H9 (cell line): ENCODE data around the gene ASPSCR1. TPM values are rescaled to one million over a fixed set of nuclear protein-coding genes. Genes with fewer than 3 reads are reported as not detected.
A peak's percentile ranks its signal among the peaks of the same experiment; 100 is the strongest.

Experiments
- DNase-seq: peaks from one replicate; pipeline ENCODE4 v3.0.0-alpha.2; 2017
- H2AFZ ChIP-seq: one replicate; pipeline ENCODE4 v1.6.1; 2013; ENCODE audit warnings: mild to moderate bottlenecking, low read length, control low read depth, moderate library complexity
- H2AK5ac ChIP-seq: 2 replicates; pipeline ENCODE4 v1.6.1; 2013; ENCODE audit warnings: low read length, control low read depth, mixed read lengths; ENCODE audit not compliant: insufficient read length
- H2BK120ac ChIP-seq: one replicate; pipeline ENCODE4 v1.6.1; 2013; ENCODE audit warnings: low read depth, mild to moderate bottlenecking, low read length, control low read depth, inconsistent platforms; ENCODE audit not compliant: poor library complexity, severe bottlenecking
- H2BK12ac ChIP-seq: 2 replicates; pipeline ENCODE4 v1.6.1; 2013; ENCODE audit warnings: low read length, control low read depth, mixed read lengths, low read depth; ENCODE audit not compliant: insufficient read length
- H2BK15ac ChIP-seq: 2 replicates; pipeline ENCODE4 v1.6.1; 2013; ENCODE audit warnings: low read depth, low read length, control low read depth
- H2BK20ac ChIP-seq: one replicate; pipeline ENCODE4 v1.6.1; 2013; ENCODE audit warnings: low read depth, mild to moderate bottlenecking, low read length, control low read depth, inconsistent platforms; ENCODE audit not compliant: poor library complexity, severe bottlenecking
- H2BK5ac ChIP-seq: 2 replicates; pipeline ENCODE4 v1.6.1; 2013; ENCODE audit warnings: low read length, control low read depth, mixed read lengths; ENCODE audit not compliant: insufficient read length
- H3K14ac ChIP-seq: 2 replicates; pipeline ENCODE4 v1.6.1; 2013; ENCODE audit warnings: low read length, control low read depth; ENCODE audit not compliant: insufficient read depth
- H3K18ac ChIP-seq: 2 replicates; pipeline ENCODE4 v1.6.1; 2013; ENCODE audit warnings: low read depth, mild to moderate bottlenecking, mixed read lengths, low read length, control low read depth; ENCODE audit not compliant: insufficient read length
- H3K23ac ChIP-seq: 2 replicates; pipeline ENCODE4 v1.6.1; 2013; ENCODE audit warnings: low read length, control low read depth, mixed read lengths, low read depth; ENCODE audit not compliant: insufficient read length
- H3K23me2 ChIP-seq: 2 replicates; pipeline ENCODE4 v1.6.1; 2013; ENCODE audit warnings: low read depth, mild to moderate bottlenecking, mixed read lengths, low read length, control low read depth; ENCODE audit not compliant: insufficient read length, poor library complexity, severe bottlenecking
- H3K27ac ChIP-seq: 2 replicates; pipeline ENCODE4 v1.5.1; 2013; ENCODE audit warnings: low read length, control low read depth, mixed read lengths, low read depth; ENCODE audit not compliant: insufficient read length
- H3K27me3 ChIP-seq: 2 replicates; pipeline ENCODE4 v1.6.1; 2013; ENCODE audit warnings: low read length, control low read depth, inconsistent platforms; ENCODE audit not compliant: insufficient read depth
- H3K4ac ChIP-seq: 2 replicates; pipeline ENCODE4 v1.6.1; 2013; ENCODE audit warnings: low read depth, mild to moderate bottlenecking, control low read depth, inconsistent platforms, low read length, moderate library complexity
- H3K4me1 ChIP-seq: 2 replicates; pipeline ENCODE4 v1.6.1; 2013; ENCODE audit warnings: low read length, control low read depth, inconsistent platforms; ENCODE audit not compliant: insufficient read depth
- H3K4me2 ChIP-seq: 2 replicates; pipeline ENCODE4 v1.6.1; 2013; ENCODE audit warnings: low read length, control low read depth, mixed read lengths; ENCODE audit not compliant: insufficient read length, insufficient read depth
- H3K56ac ChIP-seq: 2 replicates; pipeline ENCODE4 v1.6.1; 2013; ENCODE audit warnings: low read depth, mild to moderate bottlenecking, mixed read lengths, low read length, control low read depth; ENCODE audit not compliant: insufficient read length
- H3K79me1 ChIP-seq: 2 replicates; pipeline ENCODE4 v1.6.1; 2013; ENCODE audit warnings: low read depth, mild to moderate bottlenecking, moderate library complexity, low read length, control low read depth, inconsistent platforms; ENCODE audit not compliant: insufficient read depth, poor library complexity, severe bottlenecking
- H3K79me2 ChIP-seq: 2 replicates; pipeline ENCODE4 v1.6.1; 2013; ENCODE audit warnings: low read length, control low read depth, inconsistent platforms; ENCODE audit not compliant: insufficient read depth
- H3K9ac ChIP-seq: 2 replicates; pipeline ENCODE4 v1.6.1; 2013; ENCODE audit warnings: low read length, control low read depth, mixed read lengths; ENCODE audit not compliant: insufficient read length; ENCODE audit errors: extremely low read depth
- H3K9me3 ChIP-seq: one replicate; pipeline ENCODE4 v1.6.1; 2013; ENCODE audit warnings: low read depth, low read length, inconsistent platforms; ENCODE audit not compliant: control insufficient read depth
- H3T11ph ChIP-seq: one replicate; pipeline ENCODE4 v1.6.1; 2013; ENCODE audit warnings: mild to moderate bottlenecking, low read length, control low read depth, inconsistent platforms
- H4K20me1 ChIP-seq: one replicate; pipeline ENCODE4 v1.6.1; 2013; ENCODE audit not compliant: control insufficient read depth, insufficient read length, insufficient read depth
- H4K5ac ChIP-seq: 2 replicates; pipeline ENCODE4 v1.6.1; 2013; ENCODE audit warnings: low read depth, mild to moderate bottlenecking, mixed read lengths, low read length, control low read depth; ENCODE audit not compliant: insufficient read length
- H4K8ac ChIP-seq: replicated peaks from 2 replicates; pipeline ENCODE4 v1.6.1; 2013; ENCODE audit warnings: low read length, control low read depth, mixed read lengths, low read depth; ENCODE audit not compliant: insufficient read length
- H4K91ac ChIP-seq: 2 replicates; pipeline ENCODE4 v1.6.1; 2013; ENCODE audit warnings: low read depth, mild to moderate bottlenecking, moderate library complexity, mixed read lengths, low read length, control low read depth; ENCODE audit not compliant: insufficient read length
- H3K27ac Mint-ChIP-seq, 3 experiments: 2 replicates in 2 of 3; 3 replicates in 1 of 3; pipeline ENCODE4 v1.8.0; 2020 to 2021; ENCODE audit warnings: mixed read lengths in 3 of 3, mild to moderate bottlenecking in 1 of 3, moderate library complexity in 1 of 3
- H3K27me3 Mint-ChIP-seq: 2 replicates; pipeline ENCODE4 v1.8.0; 2021; ENCODE audit warnings: low read depth, mild to moderate bottlenecking, moderate library complexity, mixed read lengths
- H3K36me3 Mint-ChIP-seq, 3 experiments: 2 replicates in 2 of 3; 3 replicates in 1 of 3; pipeline ENCODE4 v1.8.0; 2020 to 2021; ENCODE audit warnings: low read depth in 3 of 3, mixed read lengths in 3 of 3; ENCODE audit not compliant: insufficient read depth in 1 of 3
- H3K4me1 Mint-ChIP-seq, 2 experiments: 2 replicates each; pipeline ENCODE4 v1.8.0; 2020; ENCODE audit warnings: mixed read lengths in 2 of 2
- H3K4me3 Mint-ChIP-seq, 2 experiments: 2 replicates in 1 of 2; 3 replicates in 1 of 2; pipeline ENCODE4 v1.8.0; 2020 to 2021; ENCODE audit warnings: mild to moderate bottlenecking in 2 of 2, mixed read lengths in 2 of 2, moderate library complexity in 1 of 2
- H3K9me3 Mint-ChIP-seq, 2 experiments: 2 replicates in 1 of 2; 3 replicates in 1 of 2; pipeline ENCODE4 v1.8.0; 2020; ENCODE audit warnings: mild to moderate bottlenecking in 2 of 2, mixed read lengths in 2 of 2, moderate library complexity in 1 of 2
- CTCF ChIP-seq: fragments of 200-600 bp; sonication (generic); conservative IDR thresholded peaks from 3 replicates; pipeline ENCODE4 v1.8.0; 2021; ENCODE audit warnings: antibody characterized with exemption, mild to moderate bottlenecking
- WGBS: extraction: QIAGEN DNeasy Blood & Tissue Kit; methylation state at CpG from one replicate; pipeline ENCODE4 v1.1.7; 2013; ENCODE audit warnings: missing lambda C conversion rate, low lambda C conversion rate, mixed read lengths; ENCODE audit not compliant: insufficient read length; ENCODE audit errors: extremely low coverage; 5-methylcytosine and 5-hydroxymethylcytosine counted together
- total RNA-seq: library from RNA; stranded (reverse); gene quantifications from 2 replicates; pipeline ENCODE4 v1.2.1, GENCODE V29; 2021

Gene ASPSCR1
- total RNA-seq, 1 experiment from 2014 or later = 50.9 TPM

GRCh38 chr17:82031303-82031884, 54.0 kb downstream of the ASPSCR1 start, which contains the start of gene RAC3:
Gene RAC3 (plus strand): TSS chr17:82031678. CDS start chr17:82031762, 84 bp downstream.
- no peak within 1 kb of the TSS for H2AFZ ChIP-seq
- no peak within 1 kb of the TSS for H4K8ac ChIP-seq
- WGBS = no CpG with 5 or more reads among the region's 96 CpGs

More at GRCh38 chr17:82031303-82031884, 54.0 kb downstream of the ASPSCR1 start, which contains the start of gene RAC3:
- Histone ChIP-seq H2BK5ac (no peak within 1 kb of the TSS), H2BK20ac (no peak within 1 kb of the TSS), H4K5ac (no peak within 1 kb of the TSS), H3K4me1 (no peaks in the 10 kb centered on the region), H4K91ac (no peak within 1 kb of the TSS), H3K79me2 (no peaks in the 10 kb centered on the region), H3K14ac (peak within 1 kb of the TSS; percentile 66; the same call in 1 of the 2 replicates), H3K23me2 (peaks cover 8% of the 10 kb centered on the region), H3K23ac (no peak within 1 kb of the TSS), H2AK5ac (no peak within 1 kb of the TSS), H2BK12ac (no peak within 1 kb of the TSS), H3T11ph (no peak within 1 kb of the TSS), H3K56ac (no peak within 1 kb of the TSS), H4K20me1 (no peaks in the 10 kb centered on the region), H3K27me3 (no peaks in the 10 kb centered on the region; the same call in 1 of the 2 replicates), H3K9me3 (no peaks in the 10 kb centered on the region), H3K79me1 (no peaks in the 10 kb centered on the region), H3K9ac (peak within 1 kb of the TSS; percentile 55), H3K4me2 (peak within 1 kb of the TSS; percentile 65), H3K18ac (peak within 1 kb of the TSS; percentile 7), H2BK15ac (no peak within 1 kb of the TSS), H3K4ac (no peak within 1 kb of the TSS), H3K27ac (no peak within 1 kb of the TSS), H2BK120ac (no peak within 1 kb of the TSS)
- DNase-seq = no peak
- Mint-ChIP-seq H3K9me3 (no peaks in the 10 kb centered on the region), H3K27ac (no peak within 1 kb of the TSS), H3K4me1 (peaks cover 2 to 19% of the 10 kb centered on the region in 2 experiments), H3K27me3 (peaks cover 2% of the 10 kb centered on the region; the same call in 1 of the 2 replicates), H3K36me3 (peaks cover 8 to 24% (median 16%) of the 10 kb centered on the region in 3 experiments; a peak in 6 of 7 replicates), H3K4me3 (peak within 1 kb of the TSS; percentile 63 to 81)
- no peak for TF ChIP-seq CTCF
